HTR-8/SVneo (cell line): ENCODE data around the gene RSRC1.
"Not testable (repeated sequence)": the region's sequence is repeated elsewhere in the genome, so short reads cannot be mapped to it uniquely, and the experiment has no call there.

Experiments
- DNase-seq: peaks from one replicate; pipeline ENCODE4 v3.0.0; 2011; ENCODE audit warnings: low spot score, mixed read lengths; ENCODE audit not compliant: insufficient read length
- FAIRE-seq: peaks from 2 replicates; lab custom pipeline; 2011; peaks lifted over from hg19 to GRCh38; lab: Jason Lieb, UNC

RSRC1 gene

DNA sequence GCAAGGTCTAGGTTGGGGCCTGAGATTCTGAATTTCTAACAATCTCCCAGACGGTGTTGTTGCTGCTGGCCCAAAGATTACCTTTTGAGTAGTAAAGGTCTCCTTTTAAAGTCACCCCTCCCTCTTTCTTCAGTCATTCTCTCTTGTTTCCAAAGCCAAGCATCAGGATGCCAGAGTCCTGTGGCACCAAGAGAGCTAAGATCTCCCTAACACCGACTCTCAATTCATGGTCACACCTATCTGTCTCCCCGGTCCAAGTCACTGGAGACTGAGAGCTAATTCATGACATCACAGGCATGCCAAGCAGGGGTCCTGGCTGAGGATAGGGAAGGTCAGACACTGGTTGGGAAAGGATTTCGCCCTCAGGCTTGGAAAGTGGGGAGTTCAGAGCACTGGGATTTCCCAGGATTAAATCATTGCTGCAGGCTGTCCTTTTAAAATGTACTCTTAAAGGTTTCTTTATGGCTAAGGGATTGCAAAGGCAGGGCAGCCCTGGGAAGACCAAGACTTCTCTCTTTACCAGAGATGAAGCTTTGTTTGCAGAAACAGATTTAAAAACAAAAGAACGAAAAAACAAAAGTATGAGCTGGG is 11.0 kb upstream of the RSRC1 start:
- no peak for DNase-seq
- FAIRE-seq = no peak

DNA sequence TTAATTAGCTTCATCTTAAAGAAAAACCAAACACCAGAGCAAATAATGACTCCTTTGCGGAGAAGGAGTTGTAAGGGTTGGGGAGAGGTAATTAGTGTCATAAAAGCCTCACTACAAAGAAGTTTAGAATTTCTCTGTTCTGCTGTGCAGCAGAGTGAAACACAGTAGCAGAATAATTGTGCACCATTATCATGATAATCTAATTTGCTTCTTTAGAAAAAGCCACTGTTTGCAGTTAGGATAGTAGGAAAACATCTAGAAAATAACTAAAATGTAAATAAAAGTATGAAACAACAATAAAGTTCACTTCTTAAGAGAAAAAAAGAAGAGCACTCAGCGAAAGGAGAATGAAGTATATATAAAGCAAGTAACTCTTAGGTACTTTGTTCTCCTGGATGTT is 9.2 kb upstream of the RSRC1 start:
- DNase-seq (no peak), FAIRE-seq (no peak)

DNA sequence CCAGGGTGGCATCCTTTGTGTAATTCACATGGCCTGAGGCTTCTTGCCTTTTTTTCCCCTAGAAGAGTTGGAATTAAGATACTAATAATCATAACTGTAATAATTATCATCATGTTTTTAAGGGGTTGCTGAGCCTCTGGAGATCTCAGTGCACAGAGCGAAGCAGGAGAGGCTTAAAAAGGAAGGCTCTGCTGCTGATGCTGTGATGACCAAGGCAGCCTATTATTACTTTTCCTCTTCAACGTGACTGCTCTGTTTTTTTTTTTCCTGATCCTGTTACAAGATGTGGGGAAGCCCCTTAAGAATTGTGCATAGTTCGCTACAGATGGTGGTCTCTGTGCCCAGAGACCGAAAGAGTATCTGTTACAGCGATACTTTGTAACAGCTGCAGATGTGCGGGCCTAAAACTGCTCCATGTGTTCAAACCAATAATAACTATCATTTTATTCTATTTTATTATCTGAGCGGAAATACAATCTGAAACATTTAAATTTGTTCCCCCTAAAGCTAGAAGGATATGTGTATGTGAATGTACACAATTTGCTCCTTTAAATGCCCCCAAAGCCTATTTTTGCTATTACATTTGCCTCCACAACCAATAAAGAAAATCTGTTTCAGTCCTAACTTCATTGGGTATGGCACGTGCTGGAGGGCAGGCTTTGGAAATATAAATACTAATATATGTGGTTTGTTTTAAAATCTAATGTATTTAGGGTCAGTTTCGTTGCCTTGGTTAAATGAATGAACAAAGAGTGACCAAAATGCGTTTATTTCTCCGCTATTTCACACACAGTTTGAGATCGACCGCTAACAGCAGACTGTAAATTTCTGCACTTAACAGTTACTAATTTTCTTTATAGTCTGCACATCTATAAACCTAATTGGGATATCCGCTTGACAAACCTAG is 8.3 kb upstream of the RSRC1 start:
- no peak for FAIRE-seq
- no peak for DNase-seq

DNA sequence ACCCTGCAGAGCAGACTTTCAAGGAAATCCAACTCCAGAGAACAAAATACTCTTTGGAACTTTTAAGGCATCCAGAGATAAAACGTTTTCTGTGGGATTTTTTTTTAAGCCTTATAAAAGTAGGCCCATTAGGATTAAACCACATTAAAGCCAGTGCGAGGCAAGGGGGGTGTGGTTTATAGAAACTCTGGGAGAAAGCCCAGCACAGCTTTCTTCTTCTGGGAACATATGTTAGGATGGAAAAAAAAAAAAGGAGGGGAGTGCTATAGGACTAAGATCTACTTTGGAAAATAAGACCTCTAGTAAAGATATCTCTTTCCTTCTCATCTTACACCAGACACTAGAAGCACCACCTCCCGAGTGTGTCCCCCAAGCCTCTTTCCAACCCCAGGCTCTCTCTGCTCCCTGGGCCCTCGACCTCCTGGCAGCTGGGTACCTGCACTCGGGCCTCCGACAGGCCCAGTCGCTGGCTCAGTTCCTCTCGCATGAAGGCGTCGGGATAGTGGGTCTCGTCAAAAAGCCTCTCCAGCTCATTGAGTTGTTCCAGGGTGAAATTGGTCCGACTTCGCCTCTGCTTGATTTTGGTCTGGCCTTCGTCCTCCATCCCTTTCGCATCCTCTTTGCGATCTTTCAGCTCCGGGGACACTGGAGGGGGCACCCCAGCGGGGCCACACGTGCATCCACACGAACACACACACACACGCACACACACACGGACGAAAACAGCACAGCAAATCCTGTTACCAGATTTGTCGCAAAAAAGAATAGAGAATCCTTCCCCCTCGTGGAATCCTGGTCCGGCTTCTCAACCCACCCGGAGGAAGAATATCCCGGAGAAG is 7.4 kb upstream of the RSRC1 start:
- FAIRE-seq = no peak
- DNase-seq = no peak

DNA sequence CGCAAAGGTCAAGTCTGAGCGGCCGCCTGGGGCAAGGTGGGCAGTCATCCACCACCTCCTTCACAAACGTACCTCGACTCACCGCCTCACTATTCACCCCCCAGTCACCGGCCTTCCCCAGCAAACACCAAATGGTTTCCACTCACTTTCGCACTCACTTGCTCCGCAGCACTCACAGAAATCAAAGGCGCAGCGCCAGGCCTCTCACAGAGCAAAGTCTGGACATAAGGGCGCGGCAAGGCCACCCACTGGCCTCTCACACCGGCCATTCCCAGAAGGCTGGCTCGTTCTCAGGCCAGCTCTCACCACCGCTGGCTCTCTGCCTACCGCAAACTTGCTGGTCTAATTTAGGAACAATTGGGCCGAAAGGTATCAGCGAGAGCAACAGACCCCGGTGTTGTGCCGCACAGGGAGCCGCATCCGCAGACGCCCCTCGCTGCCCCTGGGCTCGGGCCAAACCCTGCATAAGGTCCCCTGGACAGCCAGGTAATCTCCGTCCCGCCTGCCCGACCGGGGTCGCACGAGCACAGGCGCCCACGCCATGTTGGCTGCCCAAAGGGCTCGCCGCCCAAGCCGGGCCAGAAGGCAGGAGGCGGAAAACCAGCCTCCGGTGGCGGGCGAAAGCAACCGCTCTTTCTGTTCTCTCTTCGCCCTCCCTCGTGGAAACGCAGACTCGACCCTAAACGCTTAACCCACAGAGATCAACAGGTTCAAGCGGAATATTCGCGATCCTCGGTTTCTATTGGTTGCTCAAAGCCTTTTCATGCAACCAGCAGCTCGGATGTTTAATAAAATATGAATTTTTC is 6.6 kb upstream of the RSRC1 start:
- FAIRE-seq (no peak), DNase-seq (no peak)

DNA sequence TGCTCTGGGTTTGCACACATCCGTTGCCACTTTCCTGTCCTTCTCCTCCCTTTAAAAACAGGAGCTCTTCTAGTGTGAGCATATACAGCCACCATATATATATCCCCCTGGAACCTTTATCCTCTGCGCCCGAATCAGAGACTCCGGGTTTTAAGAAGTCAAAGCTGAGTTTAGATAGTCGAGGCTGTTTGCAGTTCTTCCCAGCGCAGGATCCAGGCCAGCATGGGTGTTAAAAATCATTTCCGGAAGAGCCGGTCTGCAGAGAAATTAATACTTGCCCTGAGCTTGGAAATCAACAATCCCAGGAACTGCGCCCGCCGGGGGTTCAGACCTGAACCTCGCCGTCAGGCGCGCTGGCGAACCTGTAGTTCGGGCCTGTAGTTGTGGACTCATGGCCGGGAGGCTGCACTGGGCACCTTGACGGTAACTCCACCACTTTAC is 6.0 kb upstream of the RSRC1 start:
- no peak for DNase-seq

DNA sequence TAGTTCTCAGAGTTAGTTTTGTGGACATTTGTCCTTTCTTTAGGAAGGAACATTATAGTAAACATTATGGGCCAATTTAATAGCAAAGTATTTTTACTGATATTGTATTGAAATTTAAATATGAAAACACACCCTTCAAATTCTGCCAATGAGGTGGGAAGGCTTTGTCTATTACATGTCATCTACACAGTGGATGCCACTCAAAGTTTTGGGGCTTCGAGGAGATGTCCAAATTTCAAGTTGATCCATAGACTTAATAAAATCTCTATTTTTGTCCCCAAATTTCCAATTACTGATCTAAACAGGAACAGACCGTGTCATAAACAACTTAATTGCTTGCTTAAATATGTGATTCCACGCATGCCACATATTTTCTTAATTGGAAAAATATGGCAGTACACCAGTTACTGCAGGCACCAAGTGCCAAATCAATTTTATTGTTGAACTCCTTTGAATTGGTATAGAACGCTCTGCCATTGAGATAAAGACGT is 5.4 kb upstream of the RSRC1 start:
- DNase-seq = no peak
- FAIRE-seq = no peak

More for the DNA sequence above, 6.0 kb upstream of the RSRC1 start:
- no peak for FAIRE-seq

DNA sequence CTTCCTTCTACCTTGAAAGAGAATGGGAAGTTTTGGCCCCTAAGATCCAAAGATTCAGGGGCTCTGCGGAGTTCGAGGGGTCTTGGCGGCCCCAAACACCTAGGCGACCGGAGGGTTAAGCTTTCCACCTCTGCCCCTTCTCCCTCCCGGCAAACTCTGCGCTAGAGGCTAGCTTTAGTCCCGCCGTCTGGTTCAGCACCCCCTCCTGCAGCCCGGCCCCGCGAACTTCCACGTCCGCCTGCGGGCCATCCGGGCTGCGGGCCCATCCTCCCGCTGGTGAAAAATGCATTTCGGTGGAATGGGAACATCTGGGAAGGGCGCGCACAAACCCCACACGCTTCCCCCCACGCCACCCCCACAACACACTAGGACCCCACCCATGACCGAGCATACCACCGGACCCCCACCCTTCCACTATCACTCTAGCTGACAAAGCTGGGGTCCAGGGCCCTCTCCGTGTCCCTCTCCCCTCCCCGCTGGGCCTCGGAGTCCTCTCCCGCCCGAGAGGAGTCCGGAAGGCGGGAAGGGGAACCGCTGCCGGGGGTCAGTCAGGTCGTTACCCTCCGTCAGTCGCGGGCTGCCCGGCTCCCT is 4.7 kb upstream of the RSRC1 start:
- DNase-seq (no peak), FAIRE-seq (no peak)

DNA sequence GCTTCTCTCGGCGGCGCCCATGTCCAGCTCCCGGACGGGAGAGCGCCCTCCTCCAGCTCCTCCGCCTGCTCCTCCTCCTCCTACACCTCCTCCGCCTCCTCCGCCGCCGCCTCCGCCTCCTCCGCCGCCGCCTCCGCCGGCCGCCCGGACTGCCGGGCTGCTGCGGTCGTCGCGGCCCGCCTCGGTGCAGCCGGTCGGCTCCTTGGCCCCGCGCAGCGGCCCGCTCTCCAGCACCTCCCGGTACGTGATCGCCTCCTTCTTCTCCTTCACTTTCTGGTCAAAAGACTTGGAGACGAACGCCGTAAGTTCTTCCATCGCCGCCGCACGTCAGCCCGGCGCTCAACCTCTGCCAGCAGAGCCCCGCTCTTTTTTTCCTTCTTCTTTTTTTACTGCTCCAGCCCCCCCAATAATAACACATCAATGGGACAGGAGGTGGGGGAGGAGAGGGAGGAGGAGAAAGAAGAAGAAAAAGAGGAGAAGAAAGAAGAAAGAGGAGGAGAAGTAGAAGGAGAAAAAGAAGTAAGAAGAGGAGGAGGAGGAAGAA is 4.1 kb upstream of the RSRC1 start:
- FAIRE-seq (no peak), DNase-seq (no peak)

DNA sequence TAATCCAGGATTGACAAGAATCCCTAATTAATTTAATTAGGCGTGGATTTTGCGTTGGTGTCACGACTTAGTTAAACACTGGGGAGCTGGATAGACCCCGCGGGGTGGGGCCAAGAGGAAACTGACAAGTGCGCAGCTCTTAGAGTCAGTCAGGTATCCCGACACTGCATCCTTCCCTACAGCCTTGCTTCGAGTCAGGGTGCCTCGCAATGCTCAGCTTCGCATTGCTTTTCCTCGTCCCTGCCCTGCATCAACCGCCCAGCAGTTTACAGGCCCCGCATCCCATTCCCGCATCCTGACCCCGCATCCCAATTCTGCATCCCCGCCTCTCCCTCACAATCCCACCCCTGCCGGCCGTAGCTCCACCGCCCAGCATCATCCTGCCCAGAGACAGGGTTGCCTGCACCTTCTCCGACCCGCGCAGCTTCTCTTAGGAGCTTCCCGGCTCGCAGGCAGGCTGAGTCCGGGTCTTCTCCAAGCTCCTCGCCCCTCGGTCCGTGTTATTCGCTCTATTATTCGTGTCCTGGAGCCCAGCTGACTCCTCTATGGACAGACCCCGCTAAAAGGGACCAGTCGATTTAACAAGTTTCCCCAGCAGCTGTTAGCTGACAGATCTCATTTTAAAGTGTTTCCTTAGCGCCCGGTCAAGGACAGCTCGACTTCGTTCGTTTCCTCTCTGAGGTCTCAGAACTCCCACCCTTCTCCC is 3.0 kb upstream of the RSRC1 start:
- FAIRE-seq = no peak
- DNase-seq = no peak

DNA sequence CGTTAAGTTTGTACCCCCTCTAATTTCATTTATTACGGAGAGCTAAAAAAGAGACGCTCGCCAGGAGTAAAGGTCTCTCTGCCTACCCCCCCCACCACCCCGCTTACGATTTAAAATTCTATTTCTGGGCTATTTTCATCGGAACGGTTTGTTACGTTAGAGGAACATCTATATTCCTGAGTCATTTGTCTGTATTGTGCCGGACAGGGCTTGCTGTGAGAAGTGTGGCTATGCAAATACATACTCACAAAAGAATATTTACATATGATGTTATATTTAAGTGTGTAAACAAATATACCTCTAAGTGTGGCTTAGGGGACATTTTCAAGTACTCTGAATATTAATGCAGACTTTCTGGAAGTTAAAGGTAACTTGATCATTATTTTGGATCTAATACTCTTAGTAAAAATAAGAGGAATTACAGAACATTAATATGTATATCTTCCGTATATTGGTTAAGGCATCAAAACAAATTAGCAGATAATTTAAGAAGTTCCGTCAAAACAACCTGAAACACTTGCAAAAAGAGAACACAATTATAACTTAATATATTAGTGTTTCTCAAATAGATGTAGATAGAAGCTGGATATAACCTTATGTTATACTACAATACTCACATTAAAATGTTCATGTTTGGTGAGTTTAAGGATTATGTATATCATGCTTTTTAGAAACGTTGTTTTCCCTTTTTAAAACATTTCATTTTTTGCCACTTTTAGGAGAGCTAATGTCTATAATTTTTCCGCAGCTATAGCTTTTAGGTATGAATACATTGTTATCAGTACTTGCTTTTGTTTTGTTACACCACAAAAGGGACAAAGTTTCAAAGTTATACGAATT is 2.1 kb upstream of the RSRC1 start:
- DNase-seq (no peak), FAIRE-seq (no peak)

DNA sequence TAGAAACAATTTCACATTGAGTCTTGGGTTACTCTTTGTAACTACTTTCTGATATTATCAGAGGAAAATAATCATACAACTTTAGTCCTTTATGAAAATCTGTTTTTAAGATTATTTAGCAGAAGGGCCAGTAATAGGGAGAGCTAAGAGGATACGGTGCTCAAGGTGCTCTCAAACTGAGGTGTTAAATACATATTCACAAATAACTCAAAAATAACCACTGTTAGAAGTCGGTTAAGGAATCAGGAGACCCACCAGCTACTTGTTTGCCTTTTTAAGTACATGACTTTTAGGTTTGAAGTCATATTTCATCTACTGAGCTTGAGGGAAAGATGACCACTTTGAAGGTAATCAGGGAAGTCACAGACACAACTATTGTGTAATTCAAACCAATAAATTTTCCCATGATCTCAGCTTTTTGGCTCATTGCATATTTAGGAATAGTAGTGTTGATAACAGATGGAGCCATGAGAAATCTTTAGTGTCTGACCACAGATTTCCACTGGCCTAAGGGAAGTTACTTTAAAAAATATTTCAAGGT is 1.4 kb upstream of the RSRC1 start:
- DNase-seq (no peak), FAIRE-seq (no peak)

DNA sequence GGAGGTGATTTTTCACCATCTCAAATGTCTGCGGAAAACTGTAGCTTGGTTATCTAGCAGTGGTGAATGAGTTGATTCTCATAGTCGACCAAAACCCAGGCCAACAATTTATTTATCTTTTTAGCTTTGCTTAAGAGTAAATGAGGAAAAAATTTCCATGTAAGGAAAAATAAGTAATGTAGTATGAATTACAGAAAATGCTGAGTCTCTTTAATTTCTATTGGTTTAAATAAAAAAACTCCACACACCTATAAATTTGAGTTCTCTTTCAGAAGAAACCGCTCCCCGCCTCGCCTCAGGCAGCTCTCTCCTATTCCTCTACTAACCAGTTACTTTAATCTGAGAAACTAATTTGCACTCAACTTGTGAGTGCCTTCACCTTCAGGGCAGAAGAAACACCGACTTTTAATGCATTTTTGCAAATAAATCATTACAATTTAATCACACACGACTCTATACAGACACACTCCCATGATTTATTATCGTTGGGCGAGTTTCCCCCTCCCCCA is 540 bp upstream of the RSRC1 start:
- FAIRE-seq (no peak), DNase-seq (no peak)

DNA sequence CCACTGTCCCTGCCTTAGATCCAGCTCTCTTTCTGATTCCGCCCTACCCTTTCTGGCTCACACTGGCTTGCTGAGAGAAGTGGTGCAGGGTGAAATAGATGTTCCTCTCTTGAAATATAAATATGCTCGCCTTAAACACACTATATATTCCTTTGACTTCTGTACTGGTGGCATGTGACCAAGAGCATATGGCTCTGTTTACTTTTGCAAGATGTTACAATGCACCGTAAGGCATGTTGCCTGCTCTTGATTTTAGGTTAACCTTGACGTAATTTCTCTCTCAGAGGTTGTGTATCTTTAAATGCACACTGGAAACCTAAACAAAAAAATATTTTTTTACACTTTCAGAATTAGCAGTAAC is 749 bp downstream of the RSRC1 start:
- no peak for DNase-seq
- FAIRE-seq = no peak

DNA sequence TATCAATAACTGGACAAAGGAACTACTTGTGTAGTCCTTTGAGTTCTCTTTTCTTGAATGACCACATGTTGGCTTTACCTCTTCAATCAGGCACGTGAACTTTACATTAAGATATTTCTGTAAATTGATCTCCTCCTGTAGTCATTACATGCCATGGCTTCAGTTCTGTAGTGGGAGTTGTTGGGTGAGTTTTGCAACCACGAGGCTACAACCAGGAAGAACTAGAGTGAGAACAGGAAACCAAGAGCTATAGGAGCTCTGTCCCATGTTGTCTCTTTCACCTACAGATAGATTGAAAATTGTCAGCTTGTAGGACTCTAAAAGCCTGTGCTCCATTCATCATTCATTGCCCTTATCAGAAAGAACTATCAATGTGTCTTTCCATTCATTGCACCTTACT is 2.0 kb downstream of the RSRC1 start:
- FAIRE-seq = no peak
- DNase-seq = no peak

DNA sequence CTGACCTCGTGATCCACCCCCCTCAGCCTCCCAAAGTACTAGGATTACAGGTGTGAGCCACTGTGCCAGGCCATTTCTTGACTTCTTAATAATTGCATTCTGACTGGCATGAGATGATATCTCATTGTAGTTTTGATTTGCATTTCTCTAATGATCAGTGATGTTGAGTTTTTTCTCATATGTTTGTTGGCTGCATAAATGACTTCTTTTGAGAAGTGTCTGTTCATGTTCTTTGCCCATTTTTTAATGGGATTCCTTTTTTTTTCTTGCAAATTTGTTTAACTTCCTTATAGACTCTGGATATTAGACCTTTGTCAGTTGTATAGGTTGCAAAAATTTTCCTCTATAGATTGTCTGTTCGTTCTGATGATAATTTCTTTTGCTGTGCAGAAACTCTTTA is 3.7 kb downstream of the RSRC1 start:
- not testable (repeated sequence) for DNase-seq, FAIRE-seq

DNA sequence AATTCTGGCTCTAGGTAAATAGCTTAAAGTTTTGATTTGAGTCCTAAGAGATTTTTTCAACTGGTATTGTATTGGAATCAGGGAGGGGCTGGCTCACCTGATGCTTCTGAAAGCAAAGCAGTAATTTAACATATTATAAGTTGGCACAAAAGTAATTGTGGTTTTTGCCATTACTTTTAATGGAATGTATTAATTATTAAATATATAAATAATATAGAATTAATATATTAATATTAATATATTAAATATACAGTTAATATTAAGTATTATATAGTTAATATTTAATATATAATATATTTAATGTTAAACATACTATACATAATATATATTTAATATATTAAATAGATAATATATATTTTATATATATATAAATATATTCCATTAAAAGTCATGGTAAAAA is 10.4 kb downstream of the RSRC1 start:
- DNase-seq = no peak
- no peak for FAIRE-seq
